Measurements from ENCODE around the gene ABHD1.

DNA sequence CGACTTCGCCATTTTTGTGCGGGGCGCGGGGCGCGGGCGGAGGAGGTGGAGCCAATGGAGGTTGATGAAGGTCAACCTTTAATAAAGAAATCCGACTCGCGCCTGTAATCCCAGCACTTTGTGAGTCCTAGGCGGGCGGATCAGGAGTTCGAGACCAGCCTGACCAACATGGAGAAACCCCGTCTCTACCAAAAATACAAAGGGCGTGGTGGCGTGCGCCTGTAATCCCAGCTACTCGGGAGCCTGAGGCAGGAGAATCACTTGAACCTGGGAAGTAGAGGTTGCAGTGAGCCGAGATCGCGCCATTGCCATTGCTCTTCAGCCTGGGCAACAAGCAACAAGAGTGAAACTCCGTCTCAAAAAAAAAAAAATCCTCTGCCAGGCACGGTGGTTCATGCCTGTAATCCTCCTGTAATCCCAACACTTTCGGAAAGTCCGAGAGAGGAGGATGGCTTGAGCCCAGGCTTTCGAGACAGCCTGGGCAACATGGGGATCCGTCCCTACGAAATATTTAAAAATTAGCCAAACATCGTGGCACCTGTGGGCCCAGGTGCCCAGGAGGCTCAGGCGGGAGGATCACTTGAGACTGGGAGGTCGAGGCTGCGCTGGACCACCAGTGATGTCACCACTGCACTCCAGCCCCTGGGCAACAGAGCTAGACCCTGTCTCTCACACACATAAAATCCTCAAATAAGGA, 11.3 kb downstream of the ABHD1 start:
- TF ChIP-seq, protein P1, sequence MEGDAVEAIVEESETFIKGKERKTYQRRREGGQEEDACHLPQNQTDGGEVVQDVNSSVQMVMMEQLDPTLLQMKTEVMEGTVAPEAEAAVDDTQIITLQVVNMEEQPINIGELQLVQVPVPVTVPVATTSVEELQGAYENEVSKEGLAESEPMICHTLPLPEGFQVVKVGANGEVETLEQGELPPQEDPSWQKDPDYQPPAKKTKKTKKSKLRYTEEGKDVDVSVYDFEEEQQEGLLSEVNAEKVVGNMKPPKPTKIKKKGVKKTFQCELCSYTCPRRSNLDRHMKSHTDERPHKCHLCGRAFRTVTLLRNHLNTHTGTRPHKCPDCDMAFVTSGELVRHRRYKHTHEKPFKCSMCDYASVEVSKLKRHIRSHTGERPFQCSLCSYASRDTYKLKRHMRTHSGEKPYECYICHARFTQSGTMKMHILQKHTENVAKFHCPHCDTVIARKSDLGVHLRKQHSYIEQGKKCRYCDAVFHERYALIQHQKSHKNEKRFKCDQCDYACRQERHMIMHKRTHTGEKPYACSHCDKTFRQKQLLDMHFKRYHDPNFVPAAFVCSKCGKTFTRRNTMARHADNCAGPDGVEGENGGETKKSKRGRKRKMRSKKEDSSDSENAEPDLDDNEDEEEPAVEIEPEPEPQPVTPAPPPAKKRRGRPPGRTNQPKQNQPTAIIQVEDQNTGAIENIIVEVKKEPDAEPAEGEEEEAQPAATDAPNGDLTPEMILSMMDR (IDR thresholded peaks at IDR 0.05) = no peak
- TF ChIP-seq EP300 (IDR thresholded peaks at IDR 0.05) = no peak
- TF ChIP-seq POLR2A (IDR thresholded peaks at IDR 0.05) = no peak
